HG03558 (cell line): Measurements from ENCODE around the gene LENG9.
"Not testable (repeated sequence)": the region's sequence is repeated elsewhere in the genome, so short reads cannot be mapped to it uniquely, and the experiment has no call there.

Source experiments
- ATAC-seq: cut with Tn5 transposase; IDR thresholded peaks from one replicate; pipeline ENCODE4 v1.9.1; 2021; ENCODE audit warnings: moderate number of reproducible peaks; ENCODE audit not compliant: unreplicated experiment; ENCODE audit errors: extremely low read depth

The LENG9 gene

DNA sequence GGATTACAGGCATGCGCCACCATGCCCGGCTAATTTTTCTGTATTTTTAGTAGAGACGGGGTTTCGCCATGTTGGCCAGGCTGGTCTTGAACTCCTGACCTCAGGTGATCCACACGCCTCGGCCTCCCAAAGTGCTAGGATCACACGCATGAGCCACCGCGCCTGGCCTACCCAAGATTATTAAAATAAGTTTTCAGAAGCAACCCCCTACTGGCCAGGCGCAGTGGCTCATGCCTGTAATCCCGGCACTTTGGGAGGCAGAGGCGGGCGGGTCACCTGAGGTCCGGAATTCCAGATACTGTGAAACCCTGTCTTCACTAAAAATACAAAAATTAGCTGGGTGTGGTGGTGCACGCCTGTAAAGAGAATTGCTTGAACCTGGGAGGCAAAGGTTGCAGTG lies 17.2 kb downstream of the LENG9 start:
- ATAC-seq: not testable (repeated sequence)

DNA sequence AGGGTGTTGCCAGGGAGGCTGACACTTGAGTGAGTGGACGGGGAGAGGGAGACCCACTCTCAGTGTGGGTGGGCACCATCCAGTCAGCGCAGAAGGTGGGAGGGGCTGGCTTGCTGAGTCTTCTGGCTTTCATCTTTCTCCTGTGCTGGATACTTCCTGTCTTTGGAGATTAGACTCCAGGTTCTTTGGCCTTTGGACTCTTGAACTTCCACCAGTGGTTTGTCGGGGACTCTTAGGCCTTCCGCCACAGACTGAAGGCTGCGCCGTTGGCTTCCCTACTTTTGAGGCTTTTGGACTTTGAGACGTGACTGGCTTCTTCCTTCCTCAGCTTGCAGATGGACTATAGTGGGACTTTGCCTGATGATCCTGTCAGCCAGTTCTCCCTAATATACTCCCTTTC lies 18.8 kb downstream of the LENG9 start:
- ATAC-seq: no peak

DNA sequence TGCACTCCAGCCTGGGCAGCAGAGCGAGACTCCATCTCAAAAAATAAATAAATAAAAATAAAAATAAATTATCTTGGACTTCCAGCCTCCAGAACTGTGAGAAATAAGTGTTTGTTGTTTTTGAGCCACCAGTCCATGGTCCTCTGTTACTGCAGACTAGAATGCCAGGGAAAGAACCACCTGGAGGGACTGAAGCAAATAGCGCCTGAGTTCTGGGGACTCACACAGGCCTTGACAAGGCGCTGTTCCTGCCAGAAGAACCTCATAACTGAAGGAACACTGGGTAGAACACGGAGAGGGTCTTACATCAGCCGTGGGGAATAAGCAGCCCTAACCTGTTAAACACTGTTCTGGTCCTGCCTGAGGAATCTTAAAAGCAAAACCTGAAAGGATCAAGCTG lies 22.9 kb downstream of the LENG9 start:
- ATAC-seq: no peak

DNA sequence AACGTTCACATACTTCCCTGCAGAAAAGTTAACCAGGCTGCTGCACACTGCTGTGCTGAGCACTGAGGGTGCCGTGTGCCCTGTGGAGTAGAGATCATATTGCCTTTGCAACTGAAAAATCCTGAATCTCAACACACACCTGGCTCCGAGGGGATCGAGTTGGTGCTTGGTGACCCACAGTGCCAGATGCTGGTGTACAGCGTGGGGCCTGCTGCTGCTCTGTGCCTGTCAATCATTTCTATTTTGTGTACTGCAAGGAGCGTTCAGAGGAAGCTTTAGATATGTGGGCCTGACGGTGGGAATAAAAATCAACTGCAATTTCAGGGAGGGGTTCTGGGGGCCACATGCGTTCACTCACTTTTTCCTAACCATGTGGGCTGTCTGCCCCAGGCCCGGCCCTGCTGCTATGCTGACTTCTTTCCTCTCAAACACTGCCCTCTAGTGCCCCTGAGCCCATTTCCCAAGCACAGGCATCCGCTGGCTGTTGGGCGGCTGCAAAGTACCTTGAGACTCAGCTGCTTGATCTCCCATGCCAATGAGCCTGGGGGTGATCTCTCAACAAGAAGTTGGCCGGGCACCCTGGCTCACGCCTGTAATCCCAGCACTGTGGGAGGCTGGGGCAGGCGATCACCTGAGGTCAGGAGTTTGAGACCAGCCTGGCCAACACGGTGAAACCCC lies 24.3 kb downstream of the LENG9 start:
- no peak for ATAC-seq

DNA sequence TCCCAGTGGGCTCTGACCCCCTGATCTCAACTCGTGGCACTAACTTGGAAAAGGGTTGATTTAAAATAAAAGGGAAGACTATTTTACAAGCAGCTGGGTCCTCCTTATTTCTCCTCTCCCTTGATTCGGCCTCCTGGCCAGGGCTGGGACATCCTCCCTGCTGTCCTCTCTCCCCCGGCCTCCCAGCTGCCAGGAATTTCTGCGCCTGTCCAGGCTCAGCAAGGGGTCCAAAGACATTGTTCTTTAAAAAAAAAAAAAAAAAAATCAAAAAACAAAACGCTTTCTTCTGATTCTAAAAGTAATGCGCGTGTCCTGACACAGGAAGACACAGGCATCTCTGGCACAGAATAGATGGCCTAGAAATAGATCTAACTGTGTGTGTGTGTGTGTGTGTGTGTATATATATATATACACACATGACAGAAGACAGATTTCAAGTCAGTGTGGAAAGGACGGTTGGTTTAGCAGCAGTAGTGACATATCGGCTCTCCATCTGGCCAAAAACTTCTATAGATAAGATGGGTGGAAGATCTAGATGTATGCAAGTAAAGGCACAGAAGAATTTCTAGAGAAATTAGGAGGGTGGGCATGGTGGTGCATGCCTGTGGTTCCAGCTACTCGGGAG lies 26.8 kb downstream of the LENG9 start:
- no peak for ATAC-seq

DNA sequence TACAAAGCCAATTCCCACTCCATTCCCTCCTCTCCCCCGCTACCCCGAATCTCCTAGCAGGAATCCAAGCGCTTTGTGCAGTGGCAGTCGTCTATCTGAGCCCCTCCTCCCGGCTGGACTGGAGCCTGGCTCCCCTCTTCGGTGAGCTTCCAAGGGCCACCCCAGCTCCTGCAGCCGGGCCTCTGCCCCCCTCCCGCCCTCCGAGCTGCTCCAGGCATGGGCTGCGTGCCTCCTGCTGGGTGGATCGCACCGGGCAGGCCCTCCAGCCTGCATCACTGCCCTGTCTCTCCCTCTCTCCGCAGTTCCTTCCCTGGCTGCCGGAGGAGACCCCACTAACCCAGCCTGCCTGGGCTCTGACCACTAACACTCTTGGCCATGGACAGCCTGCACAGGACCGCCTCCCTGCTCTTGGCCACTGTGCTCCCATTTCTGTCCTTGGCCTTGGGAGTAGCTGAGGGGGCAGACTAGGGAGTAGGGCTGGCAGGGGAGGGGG lies 27.5 kb downstream of the LENG9 start:
- ATAC-seq: no peak

DNA sequence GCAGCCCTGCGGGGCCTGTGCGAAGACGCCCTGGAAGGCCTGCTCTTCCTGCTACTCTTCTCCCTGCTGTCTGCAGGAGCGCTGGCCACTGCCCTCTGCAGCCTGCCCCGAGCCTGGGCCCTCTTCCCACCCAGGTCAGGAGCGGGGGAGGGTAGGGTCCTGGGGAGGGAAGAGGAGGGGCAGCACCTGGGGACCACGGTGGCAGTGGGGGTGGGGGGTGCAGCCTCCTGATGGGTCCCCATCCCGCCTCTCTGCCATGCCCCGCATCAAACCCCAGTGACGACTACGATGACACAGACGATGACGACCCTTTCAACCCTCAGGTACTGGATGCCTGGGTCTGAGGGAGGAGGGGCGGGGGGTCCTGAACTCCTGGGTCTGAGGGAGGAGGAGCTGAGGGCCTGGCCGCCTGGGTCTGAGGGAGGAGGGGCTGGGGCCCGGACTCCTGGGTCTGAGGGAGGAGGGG lies 28.0 kb downstream of the LENG9 start:
- no peak for ATAC-seq

DNA sequence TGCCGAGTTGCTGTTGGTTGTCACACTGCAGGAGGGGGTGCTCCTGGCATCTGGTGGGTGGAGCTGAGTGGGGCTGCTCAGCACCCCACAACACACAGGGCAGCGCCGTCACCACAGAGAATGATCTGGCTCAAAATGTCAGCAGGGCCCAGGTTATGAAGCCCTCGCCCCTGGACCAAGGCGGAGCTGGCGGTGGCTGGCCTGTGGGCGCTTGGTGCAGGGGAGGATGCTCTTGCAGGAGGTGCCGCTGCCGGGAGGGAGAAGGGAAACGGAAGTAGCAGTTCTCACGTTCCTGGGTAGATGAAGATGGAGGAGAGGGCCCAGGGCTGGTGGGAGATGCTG lies 28.7 kb downstream of the LENG9 start:
- ATAC-seq: no peak

DNA sequence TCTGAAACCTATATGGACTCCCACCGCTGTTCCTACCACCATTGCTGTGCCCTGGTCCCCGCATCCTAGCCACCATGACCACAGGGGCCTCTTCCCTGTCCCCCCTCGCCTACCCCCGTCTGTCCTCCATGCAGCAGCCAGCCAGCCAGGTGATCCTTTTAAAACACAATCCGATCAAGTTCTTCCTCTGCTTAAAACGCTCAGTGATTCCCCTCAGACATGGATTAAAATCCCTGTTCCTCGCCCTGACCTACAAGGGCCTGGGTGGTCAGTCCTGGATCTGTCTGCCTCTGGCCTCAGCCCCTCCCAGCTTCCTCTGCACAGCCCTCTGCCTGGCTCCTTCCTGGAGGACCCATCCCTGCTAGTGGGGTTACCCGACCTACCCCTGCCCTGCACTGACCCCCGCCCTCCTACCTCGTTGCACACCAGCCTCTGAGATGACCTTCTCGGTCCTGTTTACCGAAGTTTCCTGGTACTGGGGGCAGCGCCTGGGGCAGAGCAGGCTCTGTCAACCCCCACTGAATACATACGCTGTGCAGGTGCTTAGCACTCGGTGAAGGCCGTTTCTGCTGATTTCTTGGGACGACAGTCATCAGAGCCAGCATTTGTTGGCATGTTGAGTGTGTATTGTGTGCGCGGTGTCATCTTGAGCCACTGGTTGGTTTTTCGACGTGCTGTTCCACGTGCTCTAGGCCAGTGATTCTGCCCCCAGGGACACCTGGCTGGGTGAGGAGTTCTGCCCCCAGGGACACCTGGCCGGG lies 29.3 kb downstream of the LENG9 start:
- ATAC-seq: no peak

DNA sequence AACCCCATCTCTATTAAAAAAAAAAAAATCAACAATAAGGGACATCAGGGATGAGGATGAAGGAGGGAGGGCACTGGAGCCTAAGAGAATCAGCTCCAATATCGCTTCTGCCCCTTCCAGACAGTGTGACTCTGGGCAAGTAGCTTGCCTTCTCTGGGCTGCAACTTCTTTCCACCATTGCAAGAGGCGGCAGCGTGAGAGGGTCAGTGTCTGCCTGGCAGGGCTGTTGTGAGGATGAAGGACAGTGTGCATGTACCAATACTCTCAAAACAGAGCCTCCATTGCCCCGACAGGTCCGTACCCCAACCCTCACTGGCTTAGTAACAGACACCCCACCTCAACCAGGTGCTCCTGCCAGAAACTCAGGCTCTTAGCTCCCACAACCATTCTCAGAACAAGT lies 29.9 kb downstream of the LENG9 start:
- ATAC-seq: no peak

DNA sequence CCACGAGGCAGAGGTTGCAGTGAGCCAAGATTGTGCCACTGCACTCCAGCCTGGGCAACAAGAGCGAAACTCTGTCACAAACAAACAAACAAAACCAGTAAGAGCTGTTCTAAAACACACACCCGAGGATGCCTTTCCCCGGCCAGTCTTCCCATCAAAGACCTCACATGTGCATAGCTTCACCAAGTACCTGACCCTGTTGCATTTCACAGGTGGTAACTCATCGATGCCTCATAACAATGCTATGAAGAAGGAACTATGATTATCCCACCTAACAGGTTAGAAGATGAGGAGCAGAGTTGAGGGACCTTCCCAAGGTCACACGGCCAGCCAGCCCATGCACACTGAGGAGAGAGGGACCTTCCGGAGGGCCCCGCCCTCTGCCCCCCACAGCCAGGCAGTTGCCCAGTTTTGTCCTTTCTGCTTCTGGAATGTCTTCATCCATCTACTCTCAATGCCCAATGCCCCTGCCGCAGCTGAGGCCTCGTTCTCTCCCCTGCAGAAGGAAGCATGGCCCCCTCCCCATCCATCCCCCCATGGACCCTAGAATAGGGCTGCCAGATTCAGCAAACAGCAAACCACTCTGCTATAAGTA lies 31.3 kb downstream of the LENG9 start:
- ATAC-seq: no peak

DNA sequence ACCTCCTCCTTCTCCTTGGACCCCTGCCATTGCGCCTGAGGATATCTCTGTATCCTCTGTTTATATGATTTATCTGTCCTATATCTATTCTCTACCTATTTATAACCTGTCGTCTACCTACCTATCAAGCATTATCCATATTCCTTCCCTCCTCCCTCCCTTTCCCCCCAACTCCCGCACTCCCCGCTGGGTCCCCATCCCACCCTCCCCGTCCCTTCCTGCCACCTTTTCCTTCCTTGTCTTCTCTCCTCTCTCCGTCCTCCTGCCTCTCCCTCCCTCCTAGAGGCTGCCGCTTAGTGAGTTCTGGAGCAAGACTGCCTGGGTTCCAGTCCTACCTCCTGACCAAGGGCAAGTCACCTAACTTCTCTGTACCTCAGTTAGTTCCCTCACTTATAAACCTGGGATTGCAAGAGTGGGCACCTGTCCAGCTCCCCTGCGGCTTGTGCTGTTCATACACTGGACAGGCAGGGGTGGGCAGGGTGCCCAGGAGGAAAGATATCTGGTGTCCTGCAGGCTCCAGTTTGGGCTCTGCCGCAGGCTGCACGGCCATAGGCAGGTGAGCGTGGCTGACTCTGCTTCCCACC lies 32.2 kb downstream of the LENG9 start:
- no peak for ATAC-seq

DNA sequence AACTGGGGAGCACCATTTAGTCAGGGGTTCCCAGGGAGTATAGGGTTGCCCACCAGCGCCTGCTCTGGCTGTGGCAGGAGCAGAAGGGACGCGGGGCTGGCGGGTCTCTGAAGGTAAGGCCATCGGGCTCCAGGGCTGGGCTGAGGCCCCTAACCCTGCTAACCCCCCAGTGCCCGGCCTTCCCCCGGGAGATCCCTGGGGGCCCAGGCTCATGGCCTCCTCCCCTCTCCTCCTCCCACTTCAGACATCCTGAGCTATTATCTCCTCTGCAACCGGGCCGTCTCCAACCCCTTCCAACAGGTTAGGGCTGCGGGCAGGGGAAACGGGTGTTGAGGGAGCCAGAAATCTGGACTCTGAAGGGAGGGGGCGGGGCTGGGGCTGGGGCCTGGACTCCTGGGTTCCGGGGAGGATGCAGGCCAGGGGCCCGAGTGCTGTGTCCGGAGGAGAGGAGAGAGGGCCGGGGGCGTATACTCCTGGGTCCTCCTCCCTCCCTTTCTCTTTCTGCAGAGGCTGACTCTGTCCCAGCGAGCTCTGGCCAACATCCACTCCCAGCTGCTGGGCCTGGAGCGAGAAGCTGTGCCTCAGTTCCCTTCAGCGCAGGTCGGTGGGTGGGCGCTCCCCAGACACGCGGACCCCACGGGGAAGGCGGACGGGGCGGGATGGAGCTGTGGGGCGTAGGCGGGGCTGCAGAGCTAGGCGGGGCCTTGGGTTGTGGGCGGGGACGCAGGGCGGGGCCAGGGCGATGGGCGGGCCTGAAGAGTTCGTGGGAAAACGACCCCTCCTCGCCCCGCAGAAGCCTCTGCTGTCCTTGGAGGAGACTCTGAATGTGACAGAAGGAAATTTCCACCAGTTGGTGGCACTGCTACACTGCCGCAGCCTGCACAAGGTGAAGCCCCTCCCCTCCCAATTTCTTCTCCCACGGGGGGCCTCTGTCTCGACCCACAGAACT lies 33.0 kb downstream of the LENG9 start:
- no peak for ATAC-seq

DNA sequence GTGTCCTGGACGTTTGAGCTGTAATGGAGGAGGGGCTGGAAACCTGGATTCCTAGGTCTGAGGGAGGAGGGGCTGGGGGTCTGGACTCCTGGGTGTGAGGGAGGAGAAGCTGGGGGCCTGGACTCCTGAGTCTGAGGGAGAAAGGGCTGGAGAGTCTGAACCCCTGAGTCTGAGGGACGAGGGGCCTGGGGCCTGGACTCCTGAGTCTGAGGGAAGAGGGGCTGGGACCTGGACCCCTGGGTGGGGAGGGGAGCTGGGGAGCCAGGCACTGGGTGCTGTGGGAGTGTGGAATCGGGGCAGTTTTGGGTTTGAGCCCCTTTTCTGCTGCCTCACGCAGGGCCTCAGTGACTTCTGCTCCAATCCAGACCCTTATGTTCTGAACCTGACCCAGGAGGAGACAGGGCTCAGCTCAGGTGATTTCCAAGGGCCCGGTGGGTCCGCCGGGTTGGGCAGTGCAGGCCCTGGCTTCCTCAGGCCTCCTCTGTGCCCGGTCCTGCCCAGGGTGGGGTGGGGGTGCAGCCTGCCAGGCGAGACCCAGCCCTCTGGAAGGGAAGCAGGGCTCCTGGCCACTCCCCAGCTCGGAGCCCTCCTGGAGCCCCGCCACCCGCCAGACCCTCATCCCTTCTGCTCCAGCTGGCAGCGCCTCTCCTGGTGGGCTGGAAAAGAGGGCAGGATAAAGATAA lies 33.9 kb downstream of the LENG9 start:
- no peak for ATAC-seq

DNA sequence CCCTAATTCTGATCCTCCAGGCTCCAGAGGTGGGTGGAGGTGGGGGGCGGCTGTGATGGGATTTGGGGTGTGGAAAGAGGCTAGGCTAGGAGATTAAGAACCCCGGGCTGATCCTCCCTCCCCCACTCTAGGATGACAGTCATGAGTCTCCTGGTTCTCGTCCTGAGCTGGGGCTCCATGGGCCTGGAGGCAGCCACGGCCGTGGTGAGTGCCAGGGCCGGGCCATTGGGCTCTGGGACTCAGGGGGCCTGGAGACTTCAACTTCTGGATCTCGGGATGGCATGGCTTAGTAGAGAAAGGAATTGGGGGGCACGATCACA lies 34.4 kb downstream of the LENG9 start:
- ATAC-seq: no peak

DNA sequence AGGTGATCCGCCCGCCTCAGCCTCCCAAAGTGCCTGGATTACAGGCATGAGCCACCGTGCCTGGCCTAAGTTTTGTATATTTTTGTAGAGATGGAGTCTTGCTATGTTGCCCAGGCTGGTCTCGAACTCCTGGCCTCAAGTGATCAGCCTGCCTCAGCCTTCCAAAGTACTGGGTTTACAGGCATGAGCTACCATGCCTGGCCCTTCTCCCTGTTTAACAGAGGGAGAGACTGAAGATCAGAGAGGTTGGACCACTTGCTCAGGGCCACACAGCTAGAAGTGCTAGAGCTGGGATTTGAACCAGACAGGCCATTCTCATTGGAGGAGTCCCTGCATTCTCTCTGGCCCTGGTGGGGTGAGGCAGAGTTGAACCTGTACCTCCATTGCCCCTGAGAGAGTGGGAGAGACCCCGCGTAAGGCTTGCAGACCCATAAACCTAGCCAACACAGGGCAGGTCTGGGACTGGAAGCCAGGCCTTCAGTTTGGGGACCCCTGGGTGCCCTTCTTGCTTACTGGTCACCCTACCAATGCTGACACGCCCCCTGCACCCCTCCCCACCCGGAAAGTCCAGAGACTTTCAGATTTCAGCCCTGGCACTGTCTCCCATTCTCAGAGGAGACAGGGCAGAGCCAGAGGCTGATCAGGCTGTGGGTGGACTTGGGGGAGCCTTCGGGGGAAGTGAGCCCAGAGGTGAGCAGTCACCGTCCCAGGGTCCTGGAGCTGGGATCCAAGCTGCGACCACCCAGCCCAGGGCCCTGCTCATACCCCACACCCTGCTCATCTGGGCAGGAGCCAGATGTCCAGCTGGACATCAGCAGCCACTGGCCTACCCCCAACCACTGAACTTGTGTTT lies 35.0 kb downstream of the LENG9 start:
- ATAC-seq: no peak

DNA sequence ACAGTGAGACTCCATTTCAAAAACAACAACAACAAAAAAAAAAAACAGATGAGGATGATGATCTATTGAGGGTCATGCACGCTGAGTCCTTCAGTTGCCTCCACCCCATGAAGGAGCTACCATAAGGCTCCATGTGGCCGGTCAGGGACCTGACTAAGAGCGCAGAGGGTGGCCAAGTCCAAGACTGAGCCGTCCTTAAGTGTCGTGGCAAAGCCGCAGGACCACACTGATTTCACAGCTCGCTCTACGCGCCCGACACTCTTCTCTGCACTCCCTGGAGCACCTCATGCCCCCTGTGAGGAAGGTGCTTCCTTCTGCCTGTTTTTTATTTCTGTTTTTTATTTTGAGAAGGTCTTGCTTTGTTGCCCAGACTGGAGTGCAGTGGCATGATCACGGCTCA lies 36.0 kb downstream of the LENG9 start:
- no peak for ATAC-seq

DNA sequence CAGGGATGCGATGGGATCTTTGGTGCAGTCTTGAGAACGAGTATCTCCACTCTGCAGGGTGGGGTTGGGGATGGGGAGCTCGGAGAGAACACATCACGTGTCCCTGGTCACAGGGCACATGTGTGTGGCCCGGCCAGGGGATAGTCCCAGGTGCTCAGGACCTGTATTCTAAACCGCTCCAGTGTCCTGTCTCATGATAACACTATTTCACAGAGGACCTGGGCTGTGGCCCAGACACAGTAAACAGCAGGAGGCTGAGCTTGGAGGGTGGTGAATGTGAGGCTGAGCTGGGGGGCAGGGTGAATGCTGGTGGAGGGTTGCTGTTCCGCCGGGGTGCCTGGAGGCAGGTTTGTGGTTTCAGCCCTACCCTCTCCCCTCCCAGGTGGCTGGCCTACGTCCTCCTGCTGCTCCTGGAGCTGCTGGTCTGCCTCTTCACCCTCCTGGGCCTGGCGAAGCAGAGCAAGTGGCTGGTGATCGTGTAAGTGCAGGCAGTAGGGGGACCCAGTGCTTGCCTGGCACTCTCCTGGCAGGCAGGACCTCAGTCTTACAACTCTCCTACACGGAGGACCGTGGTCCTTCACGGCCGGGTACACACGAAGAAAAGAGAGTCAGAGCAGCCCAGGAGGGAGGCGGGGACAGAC lies 37.2 kb downstream of the LENG9 start:
- no peak for ATAC-seq
